Placental pericyte (primary cell): ENCODE data around the gene PCF11. TPM values are rescaled to one million over a fixed set of nuclear protein-coding genes. Genes with fewer than 3 reads are reported as not detected.

Source experiments
- small RNA-seq: library from RNA; depleted of rRNA; stranded (forward); fragments of <200 nt; gene quantifications from one replicate; pipeline ENCODE3, GENCODE V24; 2012; ENCODE audit warnings: low replicate concordance
- total RNA-seq: library from RNA; depleted of rRNA; stranded (reverse); fragments of >200 nt; gene quantifications from 2 replicates; pipeline ENCODE4 v1.2.3, GENCODE V29; 2012

The PCF11 gene, protein sequence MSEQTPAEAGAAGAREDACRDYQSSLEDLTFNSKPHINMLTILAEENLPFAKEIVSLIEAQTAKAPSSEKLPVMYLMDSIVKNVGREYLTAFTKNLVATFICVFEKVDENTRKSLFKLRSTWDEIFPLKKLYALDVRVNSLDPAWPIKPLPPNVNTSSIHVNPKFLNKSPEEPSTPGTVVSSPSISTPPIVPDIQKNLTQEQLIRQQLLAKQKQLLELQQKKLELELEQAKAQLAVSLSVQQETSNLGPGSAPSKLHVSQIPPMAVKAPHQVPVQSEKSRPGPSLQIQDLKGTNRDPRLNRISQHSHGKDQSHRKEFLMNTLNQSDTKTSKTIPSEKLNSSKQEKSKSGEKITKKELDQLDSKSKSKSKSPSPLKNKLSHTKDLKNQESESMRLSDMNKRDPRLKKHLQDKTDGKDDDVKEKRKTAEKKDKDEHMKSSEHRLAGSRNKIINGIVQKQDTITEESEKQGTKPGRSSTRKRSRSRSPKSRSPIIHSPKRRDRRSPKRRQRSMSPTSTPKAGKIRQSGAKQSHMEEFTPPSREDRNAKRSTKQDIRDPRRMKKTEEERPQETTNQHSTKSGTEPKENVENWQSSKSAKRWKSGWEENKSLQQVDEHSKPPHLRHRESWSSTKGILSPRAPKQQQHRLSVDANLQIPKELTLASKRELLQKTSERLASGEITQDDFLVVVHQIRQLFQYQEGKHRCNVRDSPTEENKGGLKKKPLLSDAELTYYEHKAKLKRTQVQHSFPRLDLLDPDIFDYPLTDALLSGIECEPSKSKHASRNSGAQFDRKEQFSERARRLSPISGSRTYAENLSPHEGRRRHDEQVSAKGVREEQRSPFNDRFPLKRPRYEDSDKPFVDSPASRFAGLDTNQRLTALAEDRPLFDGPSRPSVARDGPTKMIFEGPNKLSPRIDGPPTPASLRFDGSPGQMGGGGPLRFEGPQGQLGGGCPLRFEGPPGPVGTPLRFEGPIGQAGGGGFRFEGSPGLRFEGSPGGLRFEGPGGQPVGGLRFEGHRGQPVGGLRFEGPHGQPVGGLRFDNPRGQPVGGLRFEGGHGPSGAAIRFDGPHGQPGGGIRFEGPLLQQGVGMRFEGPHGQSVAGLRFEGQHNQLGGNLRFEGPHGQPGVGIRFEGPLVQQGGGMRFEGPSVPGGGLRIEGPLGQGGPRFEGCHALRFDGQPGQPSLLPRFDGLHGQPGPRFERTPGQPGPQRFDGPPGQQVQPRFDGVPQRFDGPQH (N-terminal part only)
- 32.0 and 43.2 TPM in 2 replicates for total RNA-seq

DNA sequence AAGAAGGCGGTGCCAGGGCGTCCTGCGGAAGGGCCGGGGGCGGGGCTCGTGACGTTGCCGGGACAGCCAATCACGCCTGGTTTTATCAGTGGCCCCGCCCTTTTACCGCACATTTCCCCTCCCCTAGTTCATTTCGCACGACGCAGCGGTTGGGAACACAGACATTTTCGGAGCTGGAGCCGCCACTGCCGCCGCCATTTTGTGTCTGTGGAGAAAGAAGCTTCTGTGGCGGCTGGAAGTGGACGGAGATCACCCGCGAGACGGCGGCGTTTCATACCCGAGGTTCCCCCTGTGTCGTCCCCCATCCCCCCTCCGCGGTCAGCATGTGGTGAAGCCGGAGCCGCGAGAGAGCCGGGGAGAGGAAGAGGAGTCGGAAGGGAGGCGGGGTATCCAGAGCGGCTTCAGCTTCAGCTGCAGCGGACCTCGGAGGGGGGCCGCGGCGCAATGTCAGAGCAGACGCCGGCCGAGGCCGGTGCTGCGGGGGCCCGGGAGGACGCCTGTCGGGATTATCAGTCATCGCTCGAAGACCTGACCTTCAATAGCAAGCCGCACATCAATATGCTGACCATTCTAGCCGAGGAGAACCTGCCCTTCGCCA, at the start of gene PCF11:
TSS of gene PCF11 (plus strand) at position 136 of the 598 bp plus-strand sequence. CDS start at position 445, 309 bp downstream.

DNA sequence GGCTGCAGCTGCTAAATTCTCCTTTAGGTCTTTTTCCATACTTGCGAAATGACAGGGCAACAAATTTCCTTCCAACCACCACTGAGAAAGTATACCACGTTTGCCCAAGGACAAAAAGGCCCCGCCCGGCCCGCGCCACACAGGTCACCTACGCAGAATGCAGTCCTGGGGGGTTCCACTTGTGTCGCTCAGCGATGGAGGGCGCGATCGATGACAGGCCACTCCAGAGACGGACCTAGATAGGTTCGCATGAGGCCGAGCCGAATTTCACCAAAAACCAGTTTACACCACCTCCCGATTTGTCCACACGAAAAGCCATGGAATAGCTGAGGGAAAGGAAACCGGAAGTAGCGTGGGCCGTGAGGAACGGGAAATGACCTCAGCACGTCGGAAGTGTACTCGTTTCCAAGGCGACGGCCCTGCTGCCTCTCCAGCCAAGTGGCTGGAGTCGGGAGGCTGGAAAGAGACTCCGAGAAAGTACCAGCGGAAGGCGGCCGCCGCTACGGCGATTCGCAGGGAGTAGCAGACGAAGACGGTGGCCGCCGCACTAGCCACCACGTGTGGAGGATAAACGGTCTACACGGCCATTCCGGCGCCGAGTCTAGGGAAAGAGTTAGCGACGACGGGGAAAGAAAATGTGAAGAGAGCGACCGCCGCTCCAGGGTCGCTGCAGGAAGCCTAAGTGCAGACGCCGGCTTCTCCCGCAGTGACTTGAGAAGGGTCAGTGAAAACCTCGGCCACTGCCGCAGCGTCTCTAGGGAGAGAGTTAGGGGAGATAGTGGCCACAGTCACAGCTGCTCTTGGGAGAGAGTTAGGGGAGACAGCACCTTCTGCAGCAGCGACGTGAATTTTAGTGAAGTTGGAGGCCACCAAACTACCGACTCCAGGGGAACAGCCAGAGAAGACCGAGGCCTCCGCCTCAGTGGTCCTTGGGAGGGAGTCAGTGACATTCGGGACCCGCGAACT, 36.7 kb downstream of the PCF11 start, which contains the start of gene ANKRD42:
TSS of gene ANKRD42 (plus strand) at position 398 of the 966 bp plus-strand sequence. CDS start 959 bp downstream, outside the sequence.

Small RNA genes within 50 kb of the gene (small RNA-seq; reads per million reads assigned to genes)
- gene AP000873.5, result not detected

Other genes starting within 250 kb of the PCF11 start
- gene RAB30, start 85.2 kb upstream of the PCF11 start, total RNA-seq, result 4.8 and 11.2 TPM in 2 replicates
- 11.4 and 11.7 TPM in 2 replicates for gene ANKRD42, start 36.6 kb downstream of the PCF11 start, total RNA-seq
- gene CCDC90B, start 129.2 kb downstream of the PCF11 start, total RNA-seq, result 46.4 and 55.1 TPM in 2 replicates